ENCODE data around the gene MAPKAP1. TPM values are rescaled to one million over a fixed set of nuclear protein-coding genes. Genes with fewer than 3 reads are reported as not detected.

The MAPKAP1 gene
- total and polyA plus RNA-seq, 9 of the 15 experiments (the other 6 are each of a cell fraction or from before 2014, with no cell fraction given), result 2.6 to 82.1 (median 61.1) TPM

- TF ChIP-seq ZNF239 (CRISPR knock-in tag; IDR thresholded peaks at IDR 0.05) (no peak), THAP12 (CRISPR knock-in tag; IDR thresholded peaks at IDR 0.05) (no peak), STAT5B (CRISPR knock-in tag; IDR thresholded peaks at IDR 0.05) (no peak), RBM15 (IDR thresholded peaks at IDR 0.05; ENCODE audit: insufficient read depth, low read length) (no peak), HMG20B (CRISPR knock-in tag; IDR thresholded peaks at IDR 0.05) (no peak), CSDE1 (IDR thresholded peaks at IDR 0.05) (no peak), ZC3H8 (IDR thresholded peaks at IDR 0.05) (no peak), NFIC (IDR thresholded peaks at IDR 0.05) (no peak), CBX5 (IDR thresholded peaks at IDR 0.05; ENCODE audit: borderline replicate concordance, low read depth) (no peak)
- TF ChIP-seq, protein P1, sequence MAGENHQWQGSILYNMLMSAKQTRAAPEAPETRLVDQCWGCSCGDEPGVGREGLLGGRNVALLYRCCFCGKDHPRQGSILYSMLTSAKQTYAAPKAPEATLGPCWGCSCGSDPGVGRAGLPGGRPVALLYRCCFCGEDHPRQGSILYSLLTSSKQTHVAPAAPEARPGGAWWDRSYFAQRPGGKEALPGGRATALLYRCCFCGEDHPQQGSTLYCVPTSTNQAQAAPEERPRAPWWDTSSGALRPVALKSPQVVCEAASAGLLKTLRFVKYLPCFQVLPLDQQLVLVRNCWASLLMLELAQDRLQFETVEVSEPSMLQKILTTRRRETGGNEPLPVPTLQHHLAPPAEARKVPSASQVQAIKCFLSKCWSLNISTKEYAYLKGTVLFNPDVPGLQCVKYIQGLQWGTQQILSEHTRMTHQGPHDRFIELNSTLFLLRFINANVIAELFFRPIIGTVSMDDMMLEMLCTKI (IDR thresholded peaks at IDR 0.05; ENCODE audit: partially characterized antibody), result no peak
These were observed 169.4 kb downstream of the MAPKAP1 start (continued) for GRCh38 chr9:125537442-125538091.

Measured in K562 (cell line).